GM21786 (cell line): ENCODE data around the gene PRRT4.

Source experiments
- ATAC-seq: cut with Tn5 transposase; IDR thresholded peaks from one replicate; pipeline ENCODE4 v1.9.1; 2021; ENCODE audit not compliant: unreplicated experiment

Gene PRRT4

GRCh38 chr7:128395748-128396147, 34.3 kb upstream of the PRRT4 start:
- no peak for ATAC-seq

GRCh38 chr7:128394904-128395496, 33.5 kb upstream of the PRRT4 start:
- no peak for ATAC-seq

- ATAC-seq = no peak
Observed at GRCh38 chr7:128393526-128394330, 32.2 kb upstream of the PRRT4 start.

- ATAC-seq = no peak
Observed at GRCh38 chr7:128392446-128393327, 31.2 kb upstream of the PRRT4 start.

- no peak for ATAC-seq
Observed at GRCh38 chr7:128391805-128392204, 30.3 kb upstream of the PRRT4 start.

GRCh38 chr7:128390871-128391565, 29.5 kb upstream of the PRRT4 start:
- ATAC-seq = no peak

GRCh38 chr7:128389618-128390329, 28.3 kb upstream of the PRRT4 start:
- no peak for ATAC-seq

GRCh38 chr7:128389085-128389617, 27.7 kb upstream of the PRRT4 start:
- ATAC-seq = no peak

- no peak for ATAC-seq
Observed at GRCh38 chr7:128388145-128388485, 26.6 kb upstream of the PRRT4 start.

- peak; percentile 69 for ATAC-seq
Observed at GRCh38 chr7:128387216-128388144, 26.0 kb upstream of the PRRT4 start.

- ATAC-seq = no peak
Observed at GRCh38 chr7:128385988-128386925, 24.8 kb upstream of the PRRT4 start.

- ATAC-seq = no peak
Observed at GRCh38 chr7:128384726-128385125, 23.2 kb upstream of the PRRT4 start.

- ATAC-seq = no peak
Observed at GRCh38 chr7:128383776-128384175, 22.3 kb upstream of the PRRT4 start.

GRCh38 chr7:128381161-128381821, 19.8 kb upstream of the PRRT4 start:
- ATAC-seq = no peak

GRCh38 chr7:128380483-128381106, 19.1 kb upstream of the PRRT4 start:
- no peak for ATAC-seq

GRCh38 chr7:128379900-128380479, 18.5 kb upstream of the PRRT4 start:
- no peak for ATAC-seq

- ATAC-seq = no peak
Observed at GRCh38 chr7:128378637-128379036, 17.1 kb upstream of the PRRT4 start.
